Stimulated activated CD8-positive, alpha-beta memory T cell treated with anti-CD3 and anti-CD28 coated beads, Interleukin-12 subunit alpha, Interleukin-12 subunit beta, amount 100 ng/mL, for 24 hours (primary cell): ENCODE results near the gene RRAGC.
"Not testable (repeated sequence)": the region's sequence is repeated elsewhere in the genome, so short reads cannot be mapped to it uniquely, and the experiment has no call there.

Source experiments
- DNase-seq: peaks from one replicate; pipeline ENCODE4 v3.0.0-alpha.2; 2020; ENCODE audit errors: extremely low read depth

RRAGC gene

DNA sequence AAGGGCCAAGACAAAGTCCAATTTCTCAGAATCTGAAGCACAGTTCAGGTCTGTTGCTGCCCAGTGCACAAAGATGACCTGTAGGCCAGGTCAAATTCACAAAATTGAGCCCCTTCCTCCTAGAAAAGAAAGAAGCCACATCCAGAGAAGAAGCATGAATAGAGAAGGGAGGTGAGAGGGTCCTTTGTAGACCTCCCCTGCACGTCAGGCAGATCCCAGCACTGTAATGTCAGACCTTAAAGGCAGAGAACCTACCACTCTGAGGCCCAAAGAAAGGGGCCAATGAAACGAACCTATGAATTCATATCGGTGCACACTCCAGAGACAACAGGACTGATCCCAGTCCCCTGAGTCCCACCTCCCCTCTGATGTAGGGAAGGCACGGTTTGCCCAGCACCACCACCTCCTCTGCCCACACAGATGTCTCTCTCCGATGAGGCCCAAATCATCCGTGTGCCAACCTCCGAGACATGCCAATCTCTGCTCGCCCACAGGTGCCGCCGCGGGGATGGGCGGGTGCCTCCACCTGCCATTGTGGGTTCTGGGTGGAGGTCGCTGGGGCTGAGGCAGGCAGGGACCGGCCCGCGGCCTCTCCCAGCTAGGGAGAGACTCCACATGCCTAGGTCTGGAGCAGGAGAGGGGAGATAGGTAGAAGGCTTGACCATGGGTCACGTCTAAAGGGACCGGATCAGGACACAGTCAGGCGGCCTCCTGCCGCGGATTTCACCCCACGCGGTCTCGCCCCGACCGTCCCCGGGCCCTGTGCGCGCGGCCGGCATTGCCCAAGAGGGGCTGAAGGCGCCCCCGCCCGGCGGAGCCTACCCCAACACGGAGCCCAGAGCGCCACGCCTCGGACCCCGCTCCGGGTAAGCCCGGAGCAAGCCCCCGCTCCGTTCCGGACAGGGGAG lies 42.1 kb downstream of the RRAGC start:
- no peak for DNase-seq

GRCh38 chr1:38815903-38816627 lies 43.5 kb downstream of the RRAGC start:
- no peak for DNase-seq

- no peak for DNase-seq
These were observed 44.5 kb downstream of the RRAGC start for GRCh38 chr1:38814984-38815464.

DNA sequence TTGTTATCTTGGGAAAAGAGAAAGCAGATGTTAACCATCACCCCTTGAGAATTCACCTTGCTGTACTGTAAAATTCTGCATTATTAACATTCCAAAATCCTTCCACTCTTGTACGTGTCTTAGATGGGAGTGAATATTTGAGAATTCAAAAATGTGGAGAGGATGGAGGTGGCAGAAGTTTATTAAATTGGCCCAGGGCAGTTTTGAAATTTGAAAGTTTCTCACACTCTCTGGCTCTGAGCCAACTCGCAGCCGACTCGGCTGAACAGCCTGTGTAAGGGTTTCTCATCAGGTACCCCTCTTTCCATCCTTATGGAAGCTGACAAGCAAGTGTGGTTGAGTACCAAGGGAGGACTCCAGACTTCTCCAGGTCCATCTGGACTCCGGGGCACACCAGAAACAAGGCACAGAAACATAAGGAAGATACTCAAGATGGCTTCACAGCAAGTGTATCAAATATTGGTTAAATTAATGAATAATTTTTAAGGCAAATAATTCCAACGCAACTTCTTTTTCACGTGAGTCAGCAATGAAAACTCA lies 45.1 kb downstream of the RRAGC start:
- no peak for DNase-seq

DNA sequence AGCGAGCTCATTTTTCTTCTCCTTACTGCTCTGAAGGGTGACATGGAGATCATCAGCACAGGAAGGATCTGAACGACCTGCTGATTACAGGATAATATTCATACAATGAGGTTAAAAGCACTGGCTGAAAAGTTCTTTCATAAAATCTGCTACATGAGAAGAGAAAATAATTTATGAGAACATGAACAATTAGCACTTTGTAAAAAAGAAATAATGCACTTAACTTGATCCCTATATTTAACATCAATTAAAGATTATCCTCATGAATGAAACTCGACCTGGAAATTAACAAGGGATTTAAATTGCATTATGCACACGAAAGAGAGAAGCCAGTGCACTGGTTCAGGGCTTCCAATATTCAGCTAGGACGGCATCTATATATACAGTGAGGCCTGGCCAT lies 46.6 kb downstream of the RRAGC start:
- no peak for DNase-seq

GRCh38 chr1:38811466-38811865 lies 48.1 kb downstream of the RRAGC start:
- DNase-seq, result not testable (repeated sequence)

- DNase-seq, result no peak
These were observed 53.5 kb downstream of the RRAGC start for GRCh38 chr1:38806090-38806489.

DNA sequence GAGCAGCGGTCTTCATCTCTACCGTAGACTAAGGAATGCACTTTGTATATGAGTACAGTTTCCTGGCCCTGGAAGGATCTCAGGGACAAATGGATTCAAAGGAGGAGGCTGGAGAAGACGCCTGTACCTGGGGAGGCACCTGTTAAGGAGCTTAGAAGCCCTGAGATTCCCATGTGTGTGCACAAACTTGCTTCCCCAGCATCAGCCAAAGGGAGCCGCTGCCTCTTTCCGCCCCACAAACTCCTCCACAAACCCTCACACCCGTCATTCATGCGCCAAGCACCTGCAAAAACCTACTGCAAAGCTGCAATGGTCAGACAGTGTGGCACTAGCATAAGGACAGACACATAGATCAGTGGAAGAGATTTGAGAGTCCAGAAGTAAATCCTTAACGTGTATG lies 54.5 kb downstream of the RRAGC start:
- no peak for DNase-seq

- no peak for DNase-seq
These were observed 55.3 kb downstream of the RRAGC start for GRCh38 chr1:38804062-38804886.

DNA sequence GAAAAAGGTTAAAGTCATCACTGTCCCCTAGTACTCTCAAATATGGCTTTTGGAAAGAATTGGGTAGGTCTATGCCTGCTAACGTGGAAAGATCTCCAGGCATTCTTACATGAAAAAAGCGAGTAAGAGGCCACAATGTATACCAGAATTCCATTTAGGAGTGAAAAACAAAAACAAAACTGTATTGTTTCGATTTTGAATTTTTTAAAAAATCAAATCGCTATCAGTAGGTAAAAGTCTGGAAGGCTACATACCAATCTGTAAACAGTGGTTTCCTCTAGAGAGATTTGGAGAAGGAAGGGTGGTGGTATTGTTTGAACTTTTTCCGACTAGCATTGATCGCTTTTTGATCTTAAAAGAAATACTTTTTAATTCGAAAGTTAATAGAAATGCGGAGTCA lies 55.9 kb downstream of the RRAGC start:
- DNase-seq, result no peak

GRCh38 chr1:38800720-38801671 lies 58.6 kb downstream of the RRAGC start:
- DNase-seq, result no peak

DNA sequence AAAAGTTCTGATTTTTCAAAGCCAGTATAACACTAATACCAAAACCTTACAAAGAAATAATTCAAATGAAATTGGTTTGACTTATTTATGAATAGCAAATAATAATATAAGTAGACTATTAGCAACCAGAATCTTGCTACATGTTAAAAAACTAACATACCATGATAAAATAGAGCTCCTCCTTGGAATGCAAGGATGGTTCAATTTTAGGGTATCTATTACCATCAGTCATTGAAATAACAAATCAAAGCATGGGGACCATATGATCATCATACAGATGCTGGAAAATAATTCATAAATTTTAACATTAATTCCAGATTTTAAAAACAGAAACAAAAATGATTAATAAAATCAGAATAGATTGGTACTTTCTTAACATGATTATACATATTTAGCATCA lies 66.3 kb downstream of the RRAGC start:
- no peak for DNase-seq

- DNase-seq, result no peak
These were observed 67.7 kb downstream of the RRAGC start for GRCh38 chr1:38791892-38792291.

DNA sequence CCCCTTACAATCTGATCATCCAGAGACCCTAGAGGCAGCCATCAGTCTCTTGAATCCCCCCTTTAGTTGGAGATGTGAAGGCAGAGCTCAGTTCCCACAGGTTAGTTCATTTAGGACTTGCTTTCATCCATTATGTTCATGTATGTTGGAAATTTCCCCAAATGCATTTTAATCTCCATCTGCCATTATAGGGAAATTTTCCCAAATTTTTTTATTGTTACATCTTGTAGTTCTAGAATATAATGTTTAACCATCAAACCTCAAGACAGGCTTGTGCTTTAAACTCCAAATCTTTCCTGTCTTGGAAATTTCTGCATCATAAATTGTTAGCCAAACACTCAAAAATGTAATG lies 68.4 kb downstream of the RRAGC start:
- DNase-seq, result no peak

DNA sequence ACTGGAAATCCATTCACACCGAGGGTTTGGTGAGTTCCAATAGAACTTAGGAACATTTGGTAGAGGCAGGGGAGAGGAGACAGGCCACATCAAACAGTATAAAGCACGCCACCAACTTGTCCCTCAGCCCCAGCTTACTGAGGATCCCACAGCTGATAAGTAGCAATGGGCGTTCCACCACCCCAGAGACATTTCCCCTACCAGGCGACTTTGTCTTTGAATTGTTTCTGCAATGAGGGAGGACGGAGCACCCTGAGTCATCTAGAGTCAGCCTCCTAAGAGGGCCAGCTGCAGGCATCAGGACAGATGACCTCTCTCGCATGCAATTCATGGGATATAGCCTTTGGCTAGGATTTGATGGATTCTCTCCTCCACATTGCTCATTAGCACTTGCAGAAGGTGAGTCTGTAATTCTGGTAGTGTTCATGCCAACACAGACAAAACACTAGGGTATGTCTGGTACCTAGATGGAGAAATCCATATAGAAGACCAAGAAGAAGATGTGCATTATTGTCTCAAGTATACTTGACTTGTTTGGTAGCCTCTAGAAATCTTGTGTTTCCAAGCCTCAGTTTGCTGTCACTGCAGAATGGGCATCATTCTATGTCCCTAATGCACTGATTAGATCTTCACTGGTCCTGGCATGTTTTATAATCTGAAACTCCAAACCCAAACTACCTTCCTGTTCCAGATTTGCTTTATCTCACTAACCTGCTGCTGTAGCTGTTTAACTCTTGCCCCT lies 69.0 kb downstream of the RRAGC start:
- no peak for DNase-seq

DNA sequence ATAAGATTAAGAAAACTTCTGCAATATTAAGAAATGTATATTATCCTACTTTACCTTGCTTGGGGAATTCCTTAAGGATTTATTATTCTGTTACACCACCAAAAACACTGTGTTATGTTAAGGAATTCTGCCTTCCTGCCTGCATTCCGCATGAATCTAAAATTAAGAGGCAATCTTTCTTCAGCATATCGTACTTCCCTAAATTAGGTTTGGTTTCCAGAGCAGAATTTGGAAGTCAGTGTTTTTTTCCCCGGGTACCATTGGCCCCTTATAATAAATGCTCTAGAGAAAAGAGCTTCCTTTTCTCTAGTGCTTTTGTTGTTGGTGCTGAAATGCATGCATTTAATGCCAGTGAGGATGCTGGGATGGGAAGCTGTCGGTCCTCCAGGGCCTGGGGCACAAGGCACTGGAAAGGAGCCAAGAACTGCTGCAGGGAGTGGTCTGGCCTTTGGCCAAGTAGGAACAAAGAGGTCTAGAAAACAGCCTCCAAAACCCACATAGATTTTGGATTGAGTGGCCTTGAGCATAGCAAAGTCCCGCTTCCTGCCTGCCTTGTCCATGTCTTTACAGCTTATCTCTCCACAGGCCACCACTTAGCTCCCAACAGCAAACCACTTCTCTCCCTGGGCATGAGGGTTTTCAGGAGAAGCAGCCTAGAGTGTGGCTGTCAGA lies 69.9 kb downstream of the RRAGC start:
- no peak for DNase-seq

DNA sequence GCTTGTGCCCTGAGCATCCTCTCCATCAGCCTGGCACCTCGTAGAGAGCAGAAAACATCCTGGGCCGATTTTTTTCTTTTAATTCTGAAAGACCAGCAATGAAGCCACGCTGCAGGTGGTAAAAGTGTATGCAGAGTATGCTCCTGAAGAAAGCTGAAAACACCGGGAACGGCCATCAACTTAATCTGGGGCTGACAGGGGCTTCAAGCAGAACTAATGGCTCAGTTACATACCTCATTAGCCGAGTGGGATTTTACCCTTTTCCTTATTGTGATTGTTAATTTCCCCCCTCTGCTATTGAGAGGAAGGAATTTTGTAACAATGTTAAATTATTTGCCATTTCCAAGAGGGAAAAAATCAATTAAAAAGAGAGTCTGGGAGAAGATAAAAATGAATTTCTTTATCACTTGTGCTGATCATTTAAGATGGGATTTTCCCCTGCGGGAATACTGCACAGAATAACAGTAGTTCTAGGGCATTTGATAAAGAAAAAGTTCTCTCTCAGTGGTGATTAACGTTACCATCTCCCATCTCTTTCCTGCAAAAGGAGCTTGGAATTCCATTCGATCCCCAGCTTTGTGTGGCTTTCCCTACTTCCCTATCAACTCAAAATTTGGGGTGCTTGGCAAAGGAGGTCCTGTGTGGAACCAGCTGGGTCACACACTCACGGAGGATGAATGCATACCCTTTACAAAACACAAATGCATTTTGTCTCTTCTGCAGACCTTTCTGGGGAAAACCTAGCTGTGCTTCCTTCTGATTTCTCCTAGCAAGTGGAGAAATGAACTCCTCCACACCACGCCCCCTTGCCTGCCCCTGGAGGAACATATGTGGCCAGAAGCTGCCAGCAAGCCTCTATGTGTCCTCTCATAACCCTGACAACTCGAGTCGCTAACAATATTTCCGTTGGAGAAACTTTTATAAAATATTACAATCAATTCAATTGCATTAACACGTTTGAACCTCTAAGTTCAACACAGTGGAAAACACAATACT lies 70.9 kb downstream of the RRAGC start:
- no peak for DNase-seq
